ENCODE results near the gene BATF3.

Gene BATF3

GRCh38 chr1:212656730-212657129 lies 42.9 kb downstream of the BATF3 start:
- TF ChIP-seq CTCF (IDR thresholded peaks at IDR 0.05; ENCODE audit: insufficient read depth, low read depth, low read length, missing control alignments), result no peak
- peak; percentile 68 for DNase-seq (ENCODE audit: low read depth)
- H3K4me3 ChIP-seq (ENCODE audit: low read depth, low read length), result no peak overlapping the region

- no peak for DNase-seq (ENCODE audit: low read depth)
- H3K4me3 ChIP-seq (ENCODE audit: low read depth, low read length), result no peak overlapping the region
- TF ChIP-seq CTCF (IDR thresholded peaks at IDR 0.05; ENCODE audit: insufficient read depth, low read depth, low read length, missing control alignments), result no peak
These were observed 43.8 kb downstream of the BATF3 start for GRCh38 chr1:212655668-212656440.

- DNase-seq (ENCODE audit: low read depth), result no peak
These were observed 47.0 kb downstream of the BATF3 start for GRCh38 chr1:212652609-212653008.

DNA sequence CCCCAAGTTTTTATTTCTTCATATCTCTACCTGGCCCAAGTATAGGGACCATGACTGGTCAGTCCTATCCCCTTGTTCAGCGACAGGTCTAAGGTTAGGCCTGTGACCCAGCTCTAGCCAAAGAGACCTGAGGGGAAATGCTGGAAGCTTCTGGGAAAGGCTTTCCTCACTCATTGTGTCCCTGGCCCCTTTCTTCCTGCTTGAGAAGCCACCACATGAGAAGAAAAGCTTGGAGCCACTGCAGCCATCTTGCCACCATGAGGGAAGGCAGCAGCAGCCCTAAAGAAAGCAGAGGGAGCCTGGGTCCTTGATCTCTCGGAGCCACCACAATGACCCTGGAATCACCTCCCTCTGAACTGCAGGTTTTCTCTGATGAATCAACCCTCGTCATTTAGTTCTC lies 47.7 kb downstream of the BATF3 start:
- H3K4me3 ChIP-seq (ENCODE audit: low read depth, low read length), result no peak overlapping the region
- no peak for TF ChIP-seq CTCF (IDR thresholded peaks at IDR 0.05; ENCODE audit: insufficient read depth, low read depth, low read length, missing control alignments)
- DNase-seq (ENCODE audit: low read depth), result no peak

More at GRCh38 chr1:212652609-212653008, 47.0 kb downstream of the BATF3 start:
- H3K4me3 ChIP-seq (ENCODE audit: low read depth, low read length), result no peak overlapping the region
- TF ChIP-seq CTCF (IDR thresholded peaks at IDR 0.05; ENCODE audit: insufficient read depth, low read depth, low read length, missing control alignments), result no peak

- no peak for TF ChIP-seq CTCF (IDR thresholded peaks at IDR 0.05; ENCODE audit: insufficient read depth, low read depth, low read length, missing control alignments)
- no peak for DNase-seq (ENCODE audit: low read depth)
- no peak overlapping the region for H3K4me3 ChIP-seq (ENCODE audit: low read depth, low read length)
These were observed 48.1 kb downstream of the BATF3 start for GRCh38 chr1:212651521-212651920.

GRCh38 chr1:212650228-212650627 lies 49.4 kb downstream of the BATF3 start:
- TF ChIP-seq CTCF (IDR thresholded peaks at IDR 0.05; ENCODE audit: insufficient read depth, low read depth, low read length, missing control alignments), result no peak
- H3K4me3 ChIP-seq (ENCODE audit: low read depth, low read length), result no peak overlapping the region
- no peak for DNase-seq (ENCODE audit: low read depth)

DNA sequence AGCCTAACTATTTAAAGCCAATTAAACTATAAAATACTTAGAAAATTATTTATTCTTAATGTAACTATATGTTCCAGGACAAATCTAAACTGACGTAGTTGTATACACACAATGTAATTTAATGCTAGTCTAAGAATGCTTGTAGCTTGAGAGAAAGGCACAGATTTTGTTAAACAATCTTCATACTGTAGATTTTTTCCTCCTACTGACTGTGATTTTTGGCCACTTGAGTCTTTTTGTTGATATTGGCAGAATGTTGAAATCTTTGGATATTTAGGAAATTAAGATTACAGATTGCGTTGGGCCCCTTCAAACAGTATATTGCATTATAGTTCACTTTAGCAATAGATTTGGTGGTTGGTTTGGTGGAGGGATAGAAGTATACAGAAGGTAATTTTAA lies 50.6 kb downstream of the BATF3 start:
- no peak for DNase-seq (ENCODE audit: low read depth)
- no peak for TF ChIP-seq CTCF (IDR thresholded peaks at IDR 0.05; ENCODE audit: insufficient read depth, low read depth, low read length, missing control alignments)
- H3K4me3 ChIP-seq (ENCODE audit: low read depth, low read length), result no peak overlapping the region

Data from GM12865 (cell line).